IMR-90 (cell line): ENCODE results near the gene BRINP1. TPM values are rescaled to one million over a fixed set of nuclear protein-coding genes. Genes with fewer than 3 reads are reported as not detected.

Source experiments
- ATAC-seq: fragments of 200-7000 bp; cut with Tn5 transposase; 2 replicates; pipeline ENCODE4 v1.9.1; 2020; ENCODE audit warnings: low read depth, mild to moderate bottlenecking, moderate library complexity
- BruUV-seq: library from RNA; stranded (reverse); fragments of 400-500 nt; replicated peaks from 2 replicates; lab custom pipeline; 2021; lab: Mats Ljungman, UMichigan
- CTCF ChIA-PET: fragments of 300-600 bp; formaldehyde crosslinking; extraction: SDS; loops from one replicate; lab custom pipeline; 2021; ENCODE audit warnings: antibody characterized with exemption; lab: Yijun Ruan, JAX
- POLR2A ChIA-PET: fragments of 300-600 bp; sonication (Branson Sonifier 250); formaldehyde crosslinking; loops from one replicate; lab custom pipeline; 2022; ENCODE audit warnings: antibody characterized with exemption; ENCODE audit not compliant: unreplicated experiment; lab: Charles Lee
- DNase-seq: peaks from one replicate; pipeline ENCODE4 v3.0.0; 2013
- H2AFZ ChIP-seq: replicated peaks from 2 replicates; pipeline ENCODE3; 2013; ENCODE audit warnings: low read length, mild to moderate bottlenecking; ENCODE audit not compliant: poor library complexity
- H2AK5ac ChIP-seq: 2 replicates; pipeline ENCODE4 v1.6.1; 2013; ENCODE audit warnings: low read depth, low read length, inconsistent platforms
- H2AK9ac ChIP-seq: replicated peaks from 2 replicates; pipeline ENCODE3; 2013; ENCODE audit warnings: mild to moderate bottlenecking, low read depth, low read length, moderate library complexity; ENCODE audit not compliant: poor library complexity
- H2BK120ac ChIP-seq: 2 replicates; pipeline ENCODE4 v1.6.1; 2013; ENCODE audit warnings: low read depth, low read length, inconsistent platforms
- H2BK15ac ChIP-seq: 3 replicates; pipeline ENCODE4 v1.6.1; 2013; ENCODE audit warnings: low read depth, low read length, inconsistent platforms
- H2BK20ac ChIP-seq: 2 replicates; pipeline ENCODE4 v1.6.1; 2013; ENCODE audit warnings: low read depth, mild to moderate bottlenecking, inconsistent platforms, low read length, moderate library complexity
- H2BK5ac ChIP-seq: 2 replicates; pipeline ENCODE4 v1.6.1; 2013; ENCODE audit warnings: mild to moderate bottlenecking, low read depth, low read length, inconsistent platforms; ENCODE audit not compliant: poor library complexity, severe bottlenecking
- H3K14ac ChIP-seq: replicated peaks from 2 replicates; pipeline ENCODE4 v1.6.1; 2013; ENCODE audit warnings: low read depth, low read length, inconsistent platforms
- H3K18ac ChIP-seq: 2 replicates; pipeline ENCODE4 v1.6.1; 2013; ENCODE audit warnings: low read depth, low read length, control low read depth
- H3K23ac ChIP-seq: 2 replicates; pipeline ENCODE4 v1.6.1; 2013; ENCODE audit warnings: low read depth, low read length, inconsistent platforms
- H3K27ac ChIP-seq: 2 replicates; pipeline ENCODE4 v1.5.1; 2013; ENCODE audit warnings: mild to moderate bottlenecking, control low read depth, low read length; ENCODE audit not compliant: insufficient read depth
- H3K27me3 ChIP-seq: 2 replicates; pipeline ENCODE4 v1.6.1; 2013; ENCODE audit warnings: low read length; ENCODE audit not compliant: control insufficient read depth, insufficient read depth
- H3K36me3 ChIP-seq: 2 replicates; pipeline ENCODE4 v1.6.1; 2013; ENCODE audit warnings: low read length, mixed read lengths; ENCODE audit not compliant: control insufficient read depth, insufficient read depth
- H3K4ac ChIP-seq: 2 replicates; pipeline ENCODE4 v1.6.1; 2013; ENCODE audit warnings: low read depth, low read length, inconsistent platforms
- H3K4me1 ChIP-seq: 2 replicates; pipeline ENCODE4 v1.6.1; 2013; ENCODE audit warnings: low read length, mixed read lengths; ENCODE audit not compliant: control insufficient read depth, insufficient read depth
- H3K4me2 ChIP-seq: 2 replicates; pipeline ENCODE4 v1.6.1; 2013; ENCODE audit warnings: low read depth, mild to moderate bottlenecking, control low read depth, low read length, moderate library complexity
- H3K4me3 ChIP-seq: 2 replicates; pipeline ENCODE4 v1.5.1; 2013; ENCODE audit warnings: low read depth, mild to moderate bottlenecking, control low read depth, low read length, moderate library complexity; ENCODE audit not compliant: insufficient read depth
- H3K56ac ChIP-seq: 2 replicates; pipeline ENCODE4 v1.6.1; 2013; ENCODE audit warnings: low read length, inconsistent platforms; ENCODE audit not compliant: insufficient read depth; ENCODE audit errors: extremely low read depth
- H3K79me1 ChIP-seq, 2 experiments: 2 replicates each; pipeline ENCODE4 v1.6.1; 2013; ENCODE audit warnings: low read length in 2 of 2, inconsistent platforms in 1 of 2, low read depth in 1 of 2
- H3K9ac ChIP-seq: 2 replicates; pipeline ENCODE4 v1.6.1; 2013; ENCODE audit warnings: low read depth, low read length, control low read depth
- H3K9me1 ChIP-seq: 2 replicates; pipeline ENCODE4 v1.6.1; 2013; ENCODE audit warnings: low read length, inconsistent platforms; ENCODE audit not compliant: insufficient read depth
- H3K9me3 ChIP-seq: 2 replicates; pipeline ENCODE4 v1.6.1; 2013; ENCODE audit warnings: low read length; ENCODE audit not compliant: control insufficient read depth, insufficient read depth
- H4K20me1 ChIP-seq: 2 replicates; pipeline ENCODE4 v1.6.1; 2013; ENCODE audit warnings: low read length, inconsistent platforms; ENCODE audit not compliant: insufficient read depth
- H4K5ac ChIP-seq: 2 replicates; pipeline ENCODE4 v1.6.1; 2013; ENCODE audit warnings: mild to moderate bottlenecking, low read depth, low read length, control low read depth
- H4K8ac ChIP-seq, 2 experiments: 2 replicates each; pipeline ENCODE4 v1.6.1; 2013; ENCODE audit warnings: low read depth in 2 of 2, low read length in 2 of 2, control low read depth in 1 of 2, inconsistent platforms in 1 of 2
- H4K91ac ChIP-seq: 2 replicates; pipeline ENCODE4 v1.6.1; 2013; ENCODE audit warnings: low read depth, low read length, inconsistent platforms; ENCODE audit not compliant: insufficient read depth
- BHLHE40 ChIP-seq: fragments of 150-350 bp; IDR thresholded peaks from 2 replicates; pipeline ENCODE4 v1.6.1; 2016; ENCODE audit warnings: mild to moderate bottlenecking, low read depth, low read length
- CEBPB ChIP-seq: IDR thresholded peaks from 2 replicates; pipeline ENCODE4 v1.6.1; 2012; ENCODE audit warnings: low read depth, low read length, improper control_type of control experiment
- CHD1 ChIP-seq: IDR thresholded peaks from 2 replicates; pipeline ENCODE4 v1.6.1; 2012; ENCODE audit warnings: low read depth, low read length, improper control_type of control experiment
- FOS ChIP-seq: fragments of 150-350 bp; IDR thresholded peaks from 2 replicates; pipeline ENCODE4 v1.6.1; 2016; ENCODE audit warnings: low read depth, low read length
- MAFK ChIP-seq: IDR thresholded peaks from 2 replicates; pipeline ENCODE4 v1.6.1; 2012; ENCODE audit warnings: low read depth, low read length, improper control_type of control experiment
- MAZ ChIP-seq: IDR thresholded peaks from 2 replicates; pipeline ENCODE4 v1.6.1; 2012; ENCODE audit warnings: low read depth, mild to moderate bottlenecking, low read length, improper control_type of control experiment, moderate library complexity, borderline replicate concordance
- MXI1 ChIP-seq: IDR thresholded peaks from 2 replicates; pipeline ENCODE4 v1.6.1; 2012; ENCODE audit warnings: low read depth, mild to moderate bottlenecking, low read length, moderate library complexity, borderline replicate concordance
- NFE2L2 ChIP-seq: fragments of 150-350 bp; IDR thresholded peaks from 2 replicates; pipeline ENCODE4 v1.6.1; 2016; ENCODE audit warnings: low read depth, mild to moderate bottlenecking, low read length
- POLR2A ChIP-seq: IDR thresholded peaks from 2 replicates; pipeline ENCODE4 v1.6.1; 2012; ENCODE audit warnings: mild to moderate bottlenecking, low read depth, low read length
- RAD21 ChIP-seq: IDR thresholded peaks from 2 replicates; pipeline ENCODE4 v1.6.1; 2012; ENCODE audit warnings: low read length, improper control_type of control experiment
- RCOR1 ChIP-seq: IDR thresholded peaks from 2 replicates; pipeline ENCODE4 v1.6.1; 2012; ENCODE audit warnings: mild to moderate bottlenecking, low read length, improper control_type of control experiment; ENCODE audit not compliant: insufficient replicate concordance
- RFX5 ChIP-seq: IDR thresholded peaks from 2 replicates; pipeline ENCODE4 v1.8.0; 2012; ENCODE audit warnings: low read depth, mild to moderate bottlenecking, low read length, moderate library complexity
- SMC3 ChIP-seq: fragments of 150-350 bp; IDR thresholded peaks from 2 replicates; pipeline ENCODE4 v1.6.1; 2016; ENCODE audit warnings: low read depth, mild to moderate bottlenecking, antibody characterized with exemption, low read length, moderate library complexity
- dilution Hi-C: fragments of 300-500 bp; cut with HindIII; formaldehyde crosslinking; loops from one replicate; pipeline ENCODE4 v1.14.3; 2018; ENCODE audit warnings: low sequenced_read_pairs; ENCODE audit not compliant: unreplicated experiment
- in situ Hi-C: fragments of 300-500 bp; cut with MboI; formaldehyde crosslinking; loops from 3 replicates; pipeline ENCODE4 v1.14.3; 2019; ENCODE audit warnings: low sequenced_read_pairs, inconsistent platforms, mixed read lengths
- intact Hi-C: fragments of 100-400 bp; cut with micrococcal nuclease; formaldehyde crosslinking; loops from 2 replicates; pipeline ENCODE4 v1.10.0; 2022
- polyA plus RNA-seq, 3 experiments: library from polyadenylated mRNA; depleted of rRNA; stranded (reverse); fragments of >200 nt; gene quantifications; 2 replicates each; pipeline ENCODE4 v1.2.3, GENCODE V29; 2012; ENCODE audit warnings: low replicate concordance in 1 of 3
- total RNA-seq: library from RNA; depleted of rRNA; stranded (reverse); fragments of >200 nt; gene quantifications from 2 replicates; pipeline ENCODE4 v1.2.3, GENCODE V29; 2012
- TF ChIP-seq, protein P1 (sequence below): fragments of 150-350 bp; IDR thresholded peaks from 2 replicates; pipeline ENCODE4 v1.6.1; 2016; ENCODE audit warnings: low read depth, mild to moderate bottlenecking, low read length, moderate library complexity, borderline replicate concordance
- TF ChIP-seq, protein P2 (sequence below): fragments of 150-350 bp; IDR thresholded peaks from 2 replicates; pipeline ENCODE4 v1.6.1; 2017; ENCODE audit warnings: mild to moderate bottlenecking, antibody characterized with exemption, low read length, low read depth
- TF ChIP-seq, protein P3 (sequence below): conservative IDR thresholded peaks from 2 replicates; pipeline ENCODE4 v1.5.1; 2012; ENCODE audit warnings: mild to moderate bottlenecking, low read depth, low read length, improper control_type of control experiment

The BRINP1 gene
- total and polyA plus RNA-seq, 2 of the 4 experiments (the other 2 are of a cell fraction), result under 0.01 TPM; not detected in 1

DNA sequence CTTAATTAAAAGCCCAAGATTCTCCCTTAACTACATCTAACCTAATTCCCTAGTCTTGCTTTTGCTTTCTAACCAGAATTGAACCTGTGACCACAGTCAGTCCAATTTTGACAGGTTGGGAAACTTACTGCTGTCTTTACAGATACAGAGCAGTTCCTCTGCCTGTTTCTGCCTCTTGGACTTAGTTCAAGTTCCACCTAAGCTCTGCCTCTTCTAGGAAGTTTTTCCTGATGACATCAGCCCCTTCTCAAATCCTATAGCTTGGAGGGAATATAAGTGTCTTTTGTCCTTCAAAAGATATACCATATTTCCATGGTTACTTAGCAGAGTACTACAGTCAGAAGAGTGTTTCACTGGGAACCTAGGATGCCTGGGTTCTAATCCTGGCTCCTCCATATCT is 31.7 kb downstream of the BRINP1 start:
- no peak for ATAC-seq
- DNase-seq, result no peak
- Histone ChIP-seq H4K5ac (no peak overlapping the region), H4K20me1 (no peaks in the 10 kb centered on the region), H3K9me1 (no peaks in the 10 kb centered on the region), H2BK15ac (no peak overlapping the region), H3K36me3 (no peaks in the 10 kb centered on the region), H3K23ac (no peak overlapping the region), H3K4ac (no peak overlapping the region), H4K8ac (no peak overlapping the region), H2AK9ac (no peak overlapping the region), H2AFZ (no peak overlapping the region), H3K18ac (no peak overlapping the region), H3K27me3 (no peaks in the 10 kb centered on the region), H3K14ac (no peak overlapping the region), H2AK5ac (no peak overlapping the region), H3K9me3 (peaks cover 18% of the 10 kb centered on the region), H3K9ac (no peak overlapping the region), H2BK5ac (no peak overlapping the region), H2BK20ac (no peak overlapping the region), H3K27ac (no peak overlapping the region), H4K91ac (no peak overlapping the region), H3K4me3 (no peak overlapping the region), H2BK120ac (no peak overlapping the region), H3K4me1 (no peaks in the 10 kb centered on the region), H3K79me1 (no peaks in the 10 kb centered on the region), H3K4me2 (no peak overlapping the region), H3K56ac (no peak overlapping the region)
- in situ Hi-C loops, result no loop called here
- intact Hi-C loops, result no loop called here
- BruUV-seq, result no TSS peak
- TF ChIP-seq POLR2A (no peak), MAFK (no peak), RCOR1 (no peak), NFE2L2 (no peak), BHLHE40 (no peak), RAD21 (no peak), CEBPB (no peak), FOS (no peak), MXI1 (no peak), CHD1 (no peak), RFX5 (no peak), SMC3 (no peak), MAZ (no peak)
- TF ChIP-seq, protein P1, sequence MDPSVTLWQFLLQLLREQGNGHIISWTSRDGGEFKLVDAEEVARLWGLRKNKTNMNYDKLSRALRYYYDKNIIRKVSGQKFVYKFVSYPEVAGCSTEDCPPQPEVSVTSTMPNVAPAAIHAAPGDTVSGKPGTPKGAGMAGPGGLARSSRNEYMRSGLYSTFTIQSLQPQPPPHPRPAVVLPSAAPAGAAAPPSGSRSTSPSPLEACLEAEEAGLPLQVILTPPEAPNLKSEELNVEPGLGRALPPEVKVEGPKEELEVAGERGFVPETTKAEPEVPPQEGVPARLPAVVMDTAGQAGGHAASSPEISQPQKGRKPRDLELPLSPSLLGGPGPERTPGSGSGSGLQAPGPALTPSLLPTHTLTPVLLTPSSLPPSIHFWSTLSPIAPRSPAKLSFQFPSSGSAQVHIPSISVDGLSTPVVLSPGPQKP, result no peak
- TF ChIP-seq, protein P2, sequence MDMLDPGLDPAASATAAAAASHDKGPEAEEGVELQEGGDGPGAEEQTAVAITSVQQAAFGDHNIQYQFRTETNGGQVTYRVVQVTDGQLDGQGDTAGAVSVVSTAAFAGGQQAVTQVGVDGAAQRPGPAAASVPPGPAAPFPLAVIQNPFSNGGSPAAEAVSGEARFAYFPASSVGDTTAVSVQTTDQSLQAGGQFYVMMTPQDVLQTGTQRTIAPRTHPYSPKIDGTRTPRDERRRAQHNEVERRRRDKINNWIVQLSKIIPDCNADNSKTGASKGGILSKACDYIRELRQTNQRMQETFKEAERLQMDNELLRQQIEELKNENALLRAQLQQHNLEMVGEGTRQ, result no peak
- TF ChIP-seq, protein P3, sequence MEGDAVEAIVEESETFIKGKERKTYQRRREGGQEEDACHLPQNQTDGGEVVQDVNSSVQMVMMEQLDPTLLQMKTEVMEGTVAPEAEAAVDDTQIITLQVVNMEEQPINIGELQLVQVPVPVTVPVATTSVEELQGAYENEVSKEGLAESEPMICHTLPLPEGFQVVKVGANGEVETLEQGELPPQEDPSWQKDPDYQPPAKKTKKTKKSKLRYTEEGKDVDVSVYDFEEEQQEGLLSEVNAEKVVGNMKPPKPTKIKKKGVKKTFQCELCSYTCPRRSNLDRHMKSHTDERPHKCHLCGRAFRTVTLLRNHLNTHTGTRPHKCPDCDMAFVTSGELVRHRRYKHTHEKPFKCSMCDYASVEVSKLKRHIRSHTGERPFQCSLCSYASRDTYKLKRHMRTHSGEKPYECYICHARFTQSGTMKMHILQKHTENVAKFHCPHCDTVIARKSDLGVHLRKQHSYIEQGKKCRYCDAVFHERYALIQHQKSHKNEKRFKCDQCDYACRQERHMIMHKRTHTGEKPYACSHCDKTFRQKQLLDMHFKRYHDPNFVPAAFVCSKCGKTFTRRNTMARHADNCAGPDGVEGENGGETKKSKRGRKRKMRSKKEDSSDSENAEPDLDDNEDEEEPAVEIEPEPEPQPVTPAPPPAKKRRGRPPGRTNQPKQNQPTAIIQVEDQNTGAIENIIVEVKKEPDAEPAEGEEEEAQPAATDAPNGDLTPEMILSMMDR, result no peak
- dilution Hi-C loops, result no loop called here
- CTCF ChIA-PET, result no interaction called here
- POLR2A ChIA-PET, result no interaction called here
